Measurements from ENCODE around the gene DLG2.

- no peak for TF ChIP-seq CTCF (IDR thresholded peaks at IDR 0.05; ENCODE audit: low read depth, low read length, poor library complexity, severe bottlenecking)
- no peak for TF ChIP-seq EZH2phosphoT487 (IDR thresholded peaks at IDR 0.05; ENCODE audit: borderline replicate concordance, low read length)
Measured at GRCh38 chr11:85247797-85248196, 379.3 kb downstream of the DLG2 start.

Measured in DOHH2 (cell line).